GM12878 (cell line): ENCODE results near the gene LMBR1. TPM values are rescaled to one million over a fixed set of nuclear protein-coding genes. Genes with fewer than 3 reads are reported as not detected.

ENCODE experiments used
- ATAC-seq: fragments of 200-7000 bp; cut with Tn5 transposase; 3 replicates; pipeline ENCODE4 v1.9.1; 2020; ENCODE audit warnings: mild to moderate bottlenecking, moderate library complexity
- BruUV-seq: library from RNA; stranded (reverse); fragments of 400-500 nt; replicated peaks from 2 replicates; lab custom pipeline; 2021; lab: Mats Ljungman, UMichigan
- CTCF ChIA-PET: fragments of 300-600 bp; sonication (Branson Sonifier 250); formaldehyde crosslinking; extraction: SDS; loops from one replicate; lab custom pipeline; 2021; ENCODE audit warnings: inconsistent platforms; lab: Yijun Ruan, JAX
- POLR2A ChIA-PET: fragments of 350-600 bp; formaldehyde crosslinking; extraction: SDS; loops from one replicate; lab custom pipeline; 2021; ENCODE audit warnings: inconsistent platforms; lab: Charles Lee
- RAD21 ChIA-PET: fragments of 300-600 bp; sonication (Branson Sonifier 250); formaldehyde crosslinking; loops from one replicate; lab custom pipeline; 2023; ENCODE audit warnings: antibody characterized with exemption; ENCODE audit not compliant: unreplicated experiment; lab: Charles Lee
- SMC1A ChIA-PET: fragments of 300-600 bp; sonication (Branson Sonifier 250); formaldehyde crosslinking; loops from one replicate; lab custom pipeline; 2023; ENCODE audit not compliant: unreplicated experiment, uncharacterized antibody; lab: Charles Lee
- DNase-seq: peaks from one replicate; pipeline ENCODE4 v3.0.0-alpha.2; 2011; ENCODE audit warnings: low read depth, low spot score
- FAIRE-seq: peaks from 3 replicates; lab custom pipeline; 2011; peaks lifted over from hg19 to GRCh38; lab: Jason Lieb, UNC
- H2AFZ ChIP-seq: 2 replicates; pipeline ENCODE4 v1.6.0; 2011; ENCODE audit warnings: low read depth, low read length, control low read depth; ENCODE audit not compliant: control insufficient read depth
- H3K27ac ChIP-seq: 2 replicates; pipeline ENCODE4 v1.5.1; 2011; ENCODE audit warnings: control low read depth; ENCODE audit not compliant: control insufficient read depth, insufficient read depth
- H3K27me3 ChIP-seq, 2 experiments: replicated peaks in 1 of 2; 2 replicates each; pipeline versions ENCODE4 v1.6.0 to v1.6.1; 2011; ENCODE audit warnings: low read length in 1 of 2; ENCODE audit not compliant: control insufficient read depth in 2 of 2, insufficient read depth in 2 of 2
- H3K36me3 ChIP-seq, 2 experiments: 2 replicates each; pipeline ENCODE4 v1.5.1; 2011; ENCODE audit warnings: low read length in 1 of 2; ENCODE audit not compliant: control insufficient read depth in 2 of 2, insufficient read depth in 2 of 2
- H3K4me1 ChIP-seq: 2 replicates; pipeline ENCODE4 v1.6.1; 2011; ENCODE audit warnings: mild to moderate bottlenecking, low read length, moderate library complexity, mixed read lengths; ENCODE audit not compliant: control insufficient read depth, insufficient read depth
- H3K4me2 ChIP-seq: 2 replicates; pipeline ENCODE4 v1.6.0; 2011; ENCODE audit warnings: control low read depth; ENCODE audit not compliant: control insufficient read depth, insufficient read depth
- H3K4me3 ChIP-seq: fragments of 200-600 bp; sonication (generic); 2 replicates; pipeline ENCODE4 v1.5.1; 2016
- H3K79me2 ChIP-seq: 2 replicates; pipeline ENCODE4 v1.6.0; 2011; ENCODE audit warnings: low read length; ENCODE audit not compliant: control insufficient read depth, insufficient read depth
- H3K9ac ChIP-seq: 2 replicates; pipeline ENCODE4 v1.8.0; 2011; ENCODE audit warnings: low read length, control low read depth, mixed read lengths; ENCODE audit not compliant: control insufficient read depth, insufficient read depth
- H3K9me3 ChIP-seq: replicated peaks from 3 replicates; pipeline ENCODE4 v1.5.1; 2011; ENCODE audit warnings: mild to moderate bottlenecking, low read length; ENCODE audit not compliant: control insufficient read depth, insufficient read depth
- H4K20me1 ChIP-seq: 2 replicates; pipeline ENCODE4 v1.6.0; 2011; ENCODE audit not compliant: control insufficient read depth, insufficient read depth
- BCL11A ChIP-seq: IDR thresholded peaks from 2 replicates; pipeline ENCODE4 v1.6.1; 2011; ENCODE audit warnings: low read depth, low read length
- CEBPB ChIP-seq, 2 experiments: fragments of 150-350 bp in 1 of 2; IDR thresholded peaks; 2 replicates each; pipeline ENCODE4 v1.6.1; 2012 to 2014; ENCODE audit warnings: low read depth in 2 of 2, low read length in 2 of 2, borderline replicate concordance in 1 of 2, inconsistent platforms in 1 of 2
- EP300 ChIP-seq, 2 experiments: fragments of 150-350 bp in 1 of 2; IDR thresholded peaks; 2 replicates each; pipeline ENCODE4 v1.6.1; 2011 to 2012; ENCODE audit warnings: low read depth in 2 of 2, low read length in 2 of 2, borderline replicate concordance in 1 of 2, improper control_type of control experiment in 1 of 2, inconsistent platforms in 1 of 2; ENCODE audit not compliant: control insufficient read depth in 1 of 2
- GABPA ChIP-seq: IDR thresholded peaks from 2 replicates; pipeline ENCODE4 v1.6.1; 2014; ENCODE audit warnings: antibody characterized with exemption, low read depth, mild to moderate bottlenecking, inconsistent platforms
- HDGF ChIP-seq: fragments of 450-650 bp; IDR thresholded peaks from 2 replicates; pipeline ENCODE4 v1.6.1; 2016; ENCODE audit warnings: antibody characterized with exemption
- NR2C1 ChIP-seq: fragments of 450-650 bp; IDR thresholded peaks from 2 replicates; pipeline ENCODE4 v1.6.1; 2017; ENCODE audit warnings: antibody characterized with exemption, mild to moderate bottlenecking, moderate library complexity
- RAD21 ChIP-seq: IDR thresholded peaks from 2 replicates; pipeline ENCODE4 v1.6.1; 2011; ENCODE audit warnings: mild to moderate bottlenecking, low read depth, low read length, moderate library complexity; ENCODE audit not compliant: insufficient read depth
- SREBF2 ChIP-seq: IDR thresholded peaks from 2 replicates; pipeline ENCODE4 v1.6.1; 2012; ENCODE audit warnings: mild to moderate bottlenecking, low read length
- ZNF274 ChIP-seq: IDR thresholded peaks from one replicate; pipeline ENCODE4 v1.8.0; 2011; ENCODE audit not compliant: insufficient read length, insufficient read depth
- WGBS: methylation state at CpG from one replicate; pipeline ENCODE4 v1.1.6; 2016; ENCODE audit warnings: low lambda C conversion rate; ENCODE audit not compliant: insufficient replicate concordance, insufficient coverage; ENCODE audit errors: missing lambda C conversion rate; 5-methylcytosine and 5-hydroxymethylcytosine counted together
- in situ Hi-C: fragments of 300-500 bp; cut with MboI; formaldehyde crosslinking; loops from 9 replicates; pipeline ENCODE4 v1.14.3; 2018; ENCODE audit warnings: mixed read lengths
- intact Hi-C: fragments of 100-400 bp; cut with micrococcal nuclease; formaldehyde crosslinking; loops from one replicate; pipeline ENCODE4 v1.14.2; 2022; ENCODE audit not compliant: unreplicated experiment
- polyA plus RNA-seq, 11 experiments: library from polyadenylated mRNA; depleted of rRNA in 4 of 11; unstranded in 6 of 11; stranded (reverse) in 5 of 11; fragments of >200 nt; fragmentation: Nextera tagmentation in 4 of 11; fragmentation: Illumina TruSeq in 1 of 11; extraction: Ambion mirVana in 4 of 11; extraction: Trizol in 1 of 11; gene quantifications; 1 replicate in 1 of 11; 2 replicates in 10 of 11; pipeline versions ENCODE4 v1.2.1 to v1.2.3, GENCODE V29; 2011 to 2016; ENCODE audit warnings: inconsistent platforms in 2 of 11, missing spikeins in 2 of 11, low read depth in 1 of 11
- total RNA-seq, 4 experiments: library from RNA; depleted of rRNA in 3 of 4; stranded (reverse); fragments of >200 nt in 3 of 4; fragmentation: Illumina TruSeq in 1 of 4; extraction: Trizol in 1 of 4; gene quantifications; 2 replicates each; pipeline versions ENCODE4 v1.2.1 to v1.2.3, GENCODE V29; 2013 to 2021
- TF ChIP-seq, protein P1 (sequence below): IDR thresholded peaks from 2 replicates; pipeline ENCODE4 v1.6.1; 2012; ENCODE audit warnings: low read depth, low read length, improper control_type of control experiment
- TF ChIP-seq, protein P2 (sequence below): fragments of 450-650 bp; formaldehyde crosslinking; IDR thresholded peaks from 2 replicates; pipeline ENCODE4 v1.5.0; 2022; ENCODE audit warnings: mild to moderate bottlenecking, missing genetic modification characterization

LMBR1 gene
- total and polyA plus RNA-seq, 10 of the 15 experiments (the other 5 are each of a cell fraction or from before 2014, with no cell fraction given), result 4.0 to 63.5 (median 28.8) TPM

DNA sequence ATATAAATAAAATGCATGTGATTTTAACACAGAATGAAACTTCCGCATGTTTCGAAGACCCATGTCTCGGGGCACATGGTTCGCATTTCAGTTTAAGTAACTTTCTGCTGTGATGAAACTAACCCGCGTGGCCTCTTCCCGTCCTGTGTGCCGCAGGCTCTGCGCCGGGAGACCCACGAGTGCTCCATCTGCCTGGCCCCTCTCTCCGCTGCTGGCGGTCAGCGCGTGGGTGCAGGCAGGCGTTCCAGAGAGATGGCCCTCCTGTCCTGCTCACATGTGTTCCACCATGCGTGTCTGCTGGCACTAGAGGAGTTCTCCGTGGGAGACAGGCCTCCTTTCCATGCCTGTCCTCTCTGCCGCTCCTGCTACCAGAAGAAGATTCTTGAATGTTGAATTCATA lies 216.7 kb downstream of the LMBR1 start:
- BruUV-seq, result no TSS peak
- no peak overlapping the region for H2AFZ ChIP-seq
- H3K4me3 ChIP-seq, result no peak overlapping the region
- TF ChIP-seq ZNF274 (no peak), NR2C1 (no peak), GABPA (no peak), SREBF2 (no peak), HDGF (no peak), CEBPB (IDR thresholded peaks at IDR 0.05; ENCODE audit: borderline replicate concordance in 1 of 2, low read depth in 2 of 2, low read length in 2 of 2) (no peak), EP300 (IDR thresholded peaks at IDR 0.05; ENCODE audit: borderline replicate concordance in 1 of 2, control insufficient read depth in 1 of 2, low read depth in 2 of 2, low read length in 2 of 2) (no peak), RAD21 (no peak), BCL11A (no peak)
- TF ChIP-seq, protein P1, sequence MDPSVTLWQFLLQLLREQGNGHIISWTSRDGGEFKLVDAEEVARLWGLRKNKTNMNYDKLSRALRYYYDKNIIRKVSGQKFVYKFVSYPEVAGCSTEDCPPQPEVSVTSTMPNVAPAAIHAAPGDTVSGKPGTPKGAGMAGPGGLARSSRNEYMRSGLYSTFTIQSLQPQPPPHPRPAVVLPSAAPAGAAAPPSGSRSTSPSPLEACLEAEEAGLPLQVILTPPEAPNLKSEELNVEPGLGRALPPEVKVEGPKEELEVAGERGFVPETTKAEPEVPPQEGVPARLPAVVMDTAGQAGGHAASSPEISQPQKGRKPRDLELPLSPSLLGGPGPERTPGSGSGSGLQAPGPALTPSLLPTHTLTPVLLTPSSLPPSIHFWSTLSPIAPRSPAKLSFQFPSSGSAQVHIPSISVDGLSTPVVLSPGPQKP, result no peak
- TF ChIP-seq, protein P2, sequence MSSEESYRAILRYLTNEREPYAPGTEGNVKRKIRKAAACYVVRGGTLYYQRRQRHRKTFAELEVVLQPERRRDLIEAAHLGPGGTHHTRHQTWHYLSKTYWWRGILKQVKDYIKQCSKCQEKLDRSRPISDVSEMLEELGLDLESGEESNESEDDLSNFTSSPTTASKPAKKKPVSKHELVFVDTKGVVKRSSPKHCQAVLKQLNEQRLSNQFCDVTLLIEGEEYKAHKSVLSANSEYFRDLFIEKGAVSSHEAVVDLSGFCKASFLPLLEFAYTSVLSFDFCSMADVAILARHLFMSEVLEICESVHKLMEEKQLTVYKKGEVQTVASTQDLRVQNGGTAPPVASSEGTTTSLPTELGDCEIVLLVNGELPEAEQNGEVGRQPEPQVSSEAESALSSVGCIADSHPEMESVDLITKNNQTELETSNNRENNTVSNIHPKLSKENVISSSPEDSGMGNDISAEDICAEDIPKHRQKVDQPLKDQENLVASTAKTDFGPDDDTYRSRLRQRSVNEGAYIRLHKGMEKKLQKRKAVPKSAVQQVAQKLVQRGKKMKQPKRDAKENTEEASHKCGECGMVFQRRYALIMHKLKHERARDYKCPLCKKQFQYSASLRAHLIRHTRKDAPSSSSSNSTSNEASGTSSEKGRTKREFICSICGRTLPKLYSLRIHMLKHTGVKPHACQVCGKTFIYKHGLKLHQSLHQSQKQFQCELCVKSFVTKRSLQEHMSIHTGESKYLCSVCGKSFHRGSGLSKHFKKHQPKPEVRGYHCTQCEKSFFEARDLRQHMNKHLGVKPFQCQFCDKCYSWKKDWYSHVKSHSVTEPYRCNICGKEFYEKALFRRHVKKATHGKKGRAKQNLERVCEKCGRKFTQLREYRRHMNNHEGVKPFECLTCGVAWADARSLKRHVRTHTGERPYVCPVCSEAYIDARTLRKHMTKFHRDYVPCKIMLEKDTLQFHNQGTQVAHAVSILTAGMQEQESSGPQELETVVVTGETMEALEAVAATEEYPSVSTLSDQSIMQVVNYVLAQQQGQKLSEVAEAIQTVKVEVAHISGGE (CRISPR knock-in tag), result no peak
- ATAC-seq, result no peak
- 85% methylated on average over 18 of the region's 19 CpGs for WGBS
- no peaks in the 10 kb centered on the region for H4K20me1 ChIP-seq
- FAIRE-seq, result no peak
- H3K4me2 ChIP-seq, result no peak overlapping the region
- H3K79me2 ChIP-seq, result no peaks in the 10 kb centered on the region
- POLR2A ChIA-PET, result no interaction called here
- no peaks in the 10 kb centered on the region for H3K4me1 ChIP-seq
- CTCF ChIA-PET, result no interaction called here
- RAD21 ChIA-PET, result no interaction called here
- SMC1A ChIA-PET, result no interaction called here
- no peaks in the 10 kb centered on the region for H3K9me3 ChIP-seq
- H3K27ac ChIP-seq, result no peak overlapping the region
- H3K9ac ChIP-seq, result no peak overlapping the region
- no peaks in the 10 kb centered on the region for H3K27me3 ChIP-seq
- in situ Hi-C loops (no loop called here), intact Hi-C loops (no loop called here)
- H3K36me3 ChIP-seq, result peaks cover 0 to 12% of the 10 kb centered on the region in 2 experiments; a peak in 3 of 4 replicates
- DNase-seq, result no peak
